ENCODE measurements around the gene PSMG3. TPM values are rescaled to one million over a fixed set of nuclear protein-coding genes. Genes with fewer than 3 reads are reported as not detected.

PSMG3 gene
- total and polyA plus RNA-seq, 2 experiments from 2014 or later: 28.3 to 84.8 TPM

DNA sequence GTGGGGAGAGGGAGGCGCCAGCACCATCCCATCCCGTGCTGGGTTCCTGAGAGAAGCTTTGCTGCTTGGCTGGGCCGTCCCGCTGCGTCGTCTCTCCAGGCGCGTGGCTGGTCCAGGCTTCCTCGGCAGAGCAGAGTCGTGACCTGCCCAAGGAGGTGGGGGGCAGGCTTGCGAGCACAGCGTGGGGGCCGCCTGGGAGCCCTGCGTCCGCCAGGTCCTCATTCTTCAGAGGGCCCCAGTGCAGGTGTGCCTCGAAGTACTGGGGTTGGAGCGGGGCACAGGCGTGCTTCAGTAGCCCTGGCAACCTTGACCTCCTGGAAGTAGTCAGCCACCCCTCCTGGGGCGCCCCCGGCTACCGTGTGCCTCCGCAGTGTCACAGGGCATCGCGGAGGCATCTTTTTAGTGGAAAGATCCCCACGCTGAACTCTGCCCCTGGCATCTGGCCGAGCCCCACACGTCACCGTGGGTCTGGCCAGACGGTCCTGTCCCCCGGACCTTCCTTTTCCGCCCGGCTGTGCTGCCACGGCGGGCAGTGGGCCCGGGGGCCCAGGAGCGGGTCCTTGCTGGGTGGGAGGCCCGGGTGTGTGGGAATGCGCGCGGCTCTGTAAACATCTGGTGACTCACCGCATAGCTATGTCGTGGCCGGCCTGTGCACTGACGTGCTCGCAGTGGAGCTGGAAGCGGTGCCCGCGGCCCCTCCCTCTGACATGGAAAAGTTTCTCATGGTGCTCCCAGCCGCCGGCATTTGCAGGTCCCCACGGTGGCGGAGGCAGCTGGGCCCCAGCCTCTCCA lies 32.9 kb downstream of the PSMG3 start:
- no peaks in the 10 kb centered on the region for H3K36me3 ChIP-seq (ENCODE audit: insufficient read depth)
- peaks cover 3% of the 10 kb centered on the region; the same call in 1 of the 2 replicates for H4K20me1 ChIP-seq (replicated peaks; ENCODE audit: insufficient read depth)
- H3F3A ChIP-seq (replicated peaks; ENCODE audit: low read depth): 0 out of 2 replicates have a peak, but pooled peaks cover 7% of the 10 kb centered on the region
- ATAC-seq: peak; percentile 71
- TF ChIP-seq CREB1 (CRISPR knock-in tag; IDR thresholded peaks at IDR 0.05; ENCODE audit: low read depth) (0 out of 2 replicates have a peak, but pooled peaks have one; percentile 13), POLR2AphosphoS5 (IDR thresholded peaks at IDR 0.05; ENCODE audit: low read depth) (no peak)
- no peaks in the 10 kb centered on the region for H3K27me3 ChIP-seq (ENCODE audit: insufficient read depth)
- H3K4me3 Mint-ChIP-seq: peak overlapping the region; percentile 34; the same call in 1 of the 3 replicates
- no peaks in the 10 kb centered on the region for H3K9me2 ChIP-seq (ENCODE audit: insufficient read depth)
- peak; percentile 93 for DNase-seq (ENCODE audit: low spot score)
- no peak overlapping the region for H2AFZ ChIP-seq
- peak overlapping the region; percentile 90 for H3K27ac ChIP-seq (ENCODE audit: low read depth)
- peaks cover 34% of the 10 kb centered on the region for H3K4me1 Mint-ChIP-seq
- H3K27me3 Mint-ChIP-seq (ENCODE audit: insufficient read depth, low read depth, poor library complexity): peaks cover 18% of the 10 kb centered on the region
- H3K36me3 Mint-ChIP-seq (ENCODE audit: low read depth): peaks cover 3% of the 10 kb centered on the region; the same call in 1 of the 3 replicates
- H3K4me1 ChIP-seq (ENCODE audit: insufficient read depth): peaks cover 17% of the 10 kb centered on the region
- H3K4me3 ChIP-seq: peak overlapping the region; percentile 23; the same call in 1 of the 2 replicates
- peaks cover 59% of the 10 kb centered on the region for H3K79me2 ChIP-seq (replicated peaks; ENCODE audit: insufficient read depth)
- H3K27ac Mint-ChIP-seq: peak overlapping the region; percentile 81; the same call in 1 of the 2 replicates
- H3K4me2 ChIP-seq: peak overlapping the region; percentile 64
- no peaks in the 10 kb centered on the region for H3K9me3 Mint-ChIP-seq

GRCh38 chr7:1536455-1536742 lies 33.4 kb downstream of the PSMG3 start:
- H3K9me3 Mint-ChIP-seq: no peaks in the 10 kb centered on the region
- H3K27ac Mint-ChIP-seq: peak overlapping the region; percentile 81; the same call in 1 of the 2 replicates
- H2AFZ ChIP-seq: no peak overlapping the region
- peak overlapping the region; percentile 34; the same call in 1 of the 3 replicates for H3K4me3 Mint-ChIP-seq
- H4K20me1 ChIP-seq (replicated peaks; ENCODE audit: insufficient read depth): peaks cover 3% of the 10 kb centered on the region; the same call in 1 of the 2 replicates
- no peak overlapping the region; the same call in 1 of the 2 replicates for H3K4me3 ChIP-seq
- H3K27me3 ChIP-seq (ENCODE audit: insufficient read depth): no peaks in the 10 kb centered on the region
- H3K36me3 Mint-ChIP-seq (ENCODE audit: low read depth): peaks cover 3% of the 10 kb centered on the region; the same call in 1 of the 3 replicates
- peaks cover 20% of the 10 kb centered on the region for H3K4me1 ChIP-seq (ENCODE audit: insufficient read depth)
- DNase-seq (ENCODE audit: low spot score) (peak; percentile 5), ATAC-seq (no peak)
- H3K27ac ChIP-seq (ENCODE audit: low read depth): peak overlapping the region; percentile 90
- H3K27me3 Mint-ChIP-seq (ENCODE audit: insufficient read depth, low read depth, poor library complexity): peaks cover 23% of the 10 kb centered on the region
- H3K4me2 ChIP-seq: peak overlapping the region; percentile 64
- H3K36me3 ChIP-seq (ENCODE audit: insufficient read depth): no peaks in the 10 kb centered on the region
- H3K79me2 ChIP-seq (replicated peaks; ENCODE audit: insufficient read depth): peaks cover 65% of the 10 kb centered on the region
- no peaks in the 10 kb centered on the region for H3K9me2 ChIP-seq (ENCODE audit: insufficient read depth)
- H3F3A ChIP-seq (replicated peaks; ENCODE audit: low read depth): 0 out of 2 replicates have a peak, but pooled peaks cover 11% of the 10 kb centered on the region
- peaks cover 39% of the 10 kb centered on the region for H3K4me1 Mint-ChIP-seq
- TF ChIP-seq REST (IDR thresholded peaks at IDR 0.05; ENCODE audit: unreplicated experiment) (no peak), EZH2 (IDR thresholded peaks at IDR 0.05; ENCODE audit: low read depth, unreplicated experiment) (no peak), ZNF331 (CRISPR knock-in tag; IDR thresholded peaks at IDR 0.05; ENCODE audit: low read depth) (no peak), NANOG (IDR thresholded peaks at IDR 0.05; ENCODE audit: borderline replicate concordance) (no peak), JUNB (IDR thresholded peaks at IDR 0.05; ENCODE audit: unreplicated experiment) (no peak), EZH2phosphoT487 (IDR thresholded peaks at IDR 0.05; ENCODE audit: unreplicated experiment) (no peak), POLR2AphosphoS5 (IDR thresholded peaks at IDR 0.05; ENCODE audit: low read depth) (no peak), ZNF462 (CRISPR knock-in tag; IDR thresholded peaks at IDR 0.05) (no peak), CREB1 (CRISPR knock-in tag; IDR thresholded peaks at IDR 0.05; ENCODE audit: low read depth) (no peak), STAT1 (IDR thresholded peaks at IDR 0.05; ENCODE audit: unreplicated experiment) (no peak), ZNF114 (CRISPR knock-in tag; IDR thresholded peaks at IDR 0.05) (no peak)
